ENCODE results near the gene LGALS9. TPM values are rescaled to one million over a fixed set of nuclear protein-coding genes. Genes with fewer than 3 reads are reported as not detected.
"Not testable (repeated sequence)": the region's sequence is repeated elsewhere in the genome, so short reads cannot be mapped to it uniquely, and the experiment has no call there.

LGALS9 gene
- polyA plus RNA-seq, 1 experiment: 3.0 TPM

GRCh38 chr17:27624539-27624938, 6.4 kb upstream of the LGALS9 start:
- ChIA-PET CTCF (no interaction called here), POLR2A (no interaction called here)
- Histone ChIP-seq H3K9me3 (ENCODE audit: control insufficient read depth, insufficient read depth, low read length) (no peaks in the 10 kb centered on the region), H3K27me3 (ENCODE audit: control insufficient read depth, insufficient read depth, low read length) (no peaks in the 10 kb centered on the region), H3K27ac (ENCODE audit: low read depth, low read length) (no peak overlapping the region), H3K4me3 (ENCODE audit: low read depth, low read length) (no peak overlapping the region)
- no peak for DNase-seq (ENCODE audit: low read depth, low spot score)
- TF ChIP-seq, protein P1, sequence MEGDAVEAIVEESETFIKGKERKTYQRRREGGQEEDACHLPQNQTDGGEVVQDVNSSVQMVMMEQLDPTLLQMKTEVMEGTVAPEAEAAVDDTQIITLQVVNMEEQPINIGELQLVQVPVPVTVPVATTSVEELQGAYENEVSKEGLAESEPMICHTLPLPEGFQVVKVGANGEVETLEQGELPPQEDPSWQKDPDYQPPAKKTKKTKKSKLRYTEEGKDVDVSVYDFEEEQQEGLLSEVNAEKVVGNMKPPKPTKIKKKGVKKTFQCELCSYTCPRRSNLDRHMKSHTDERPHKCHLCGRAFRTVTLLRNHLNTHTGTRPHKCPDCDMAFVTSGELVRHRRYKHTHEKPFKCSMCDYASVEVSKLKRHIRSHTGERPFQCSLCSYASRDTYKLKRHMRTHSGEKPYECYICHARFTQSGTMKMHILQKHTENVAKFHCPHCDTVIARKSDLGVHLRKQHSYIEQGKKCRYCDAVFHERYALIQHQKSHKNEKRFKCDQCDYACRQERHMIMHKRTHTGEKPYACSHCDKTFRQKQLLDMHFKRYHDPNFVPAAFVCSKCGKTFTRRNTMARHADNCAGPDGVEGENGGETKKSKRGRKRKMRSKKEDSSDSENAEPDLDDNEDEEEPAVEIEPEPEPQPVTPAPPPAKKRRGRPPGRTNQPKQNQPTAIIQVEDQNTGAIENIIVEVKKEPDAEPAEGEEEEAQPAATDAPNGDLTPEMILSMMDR (IDR thresholded peaks at IDR 0.05; ENCODE audit: low read depth, low read length): no peak

- CTCF ChIA-PET: no interaction called here
- H3K27me3 ChIP-seq (ENCODE audit: control insufficient read depth, insufficient read depth, low read length): no peaks in the 10 kb centered on the region
- no peak overlapping the region for H3K27ac ChIP-seq (ENCODE audit: low read depth, low read length)
- POLR2A ChIA-PET: no interaction called here
- H3K4me3 ChIP-seq (ENCODE audit: low read depth, low read length): no peak overlapping the region
- H3K9me3 ChIP-seq (ENCODE audit: control insufficient read depth, insufficient read depth, low read length): no peaks in the 10 kb centered on the region
- DNase-seq (ENCODE audit: low read depth, low spot score): no peak
- TF ChIP-seq, protein P1 (IDR thresholded peaks at IDR 0.05; ENCODE audit: low read depth, low read length): no peak
Measured at GRCh38 chr17:27625856-27626255, 5.1 kb upstream of the LGALS9 start.

DNA sequence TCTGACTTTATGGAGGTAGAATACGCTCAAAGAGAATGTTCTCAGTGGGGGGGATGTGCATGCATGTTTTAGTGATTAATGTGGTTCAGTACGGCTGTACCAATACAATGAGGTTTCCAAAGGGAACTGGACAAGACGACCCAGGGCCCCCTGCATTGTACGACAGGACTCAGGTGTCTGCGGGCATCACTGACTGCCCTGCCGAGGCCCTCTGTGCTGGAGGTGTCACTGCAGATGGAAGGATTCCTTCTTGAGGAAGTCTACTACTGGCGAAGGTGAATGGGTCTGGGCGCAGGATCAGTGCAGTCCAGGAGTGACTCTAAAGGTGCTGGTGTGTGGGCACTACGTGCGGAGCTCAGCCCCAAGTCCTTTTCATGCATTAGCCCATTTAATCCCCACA, 3.5 kb upstream of the LGALS9 start:
- H3K9me3 ChIP-seq (ENCODE audit: control insufficient read depth, insufficient read depth, low read length): no peaks in the 10 kb centered on the region
- H3K4me3 ChIP-seq (ENCODE audit: low read depth, low read length): no peak overlapping the region
- no peak overlapping the region for H3K27ac ChIP-seq (ENCODE audit: low read depth, low read length)
- no peaks in the 10 kb centered on the region for H3K27me3 ChIP-seq (ENCODE audit: control insufficient read depth, insufficient read depth, low read length)
- ChIA-PET CTCF (interaction anchor here (0.7 kb wide), 1 partner anchor 206 kb away, joined by 3 read pairs; no protein-coding TSS in a partner anchor), POLR2A (no interaction called here)
- no peak for DNase-seq (ENCODE audit: low read depth, low spot score)
- TF ChIP-seq, protein P1 (IDR thresholded peaks at IDR 0.05; ENCODE audit: low read depth, low read length): no peak

GRCh38 chr17:27628376-27628775, 2.6 kb upstream of the LGALS9 start:
- Histone ChIP-seq H3K9me3 (ENCODE audit: control insufficient read depth, insufficient read depth, low read length) (no peaks in the 10 kb centered on the region), H3K27ac (ENCODE audit: low read depth, low read length) (no peak overlapping the region), H3K27me3 (ENCODE audit: control insufficient read depth, insufficient read depth, low read length) (no peaks in the 10 kb centered on the region), H3K4me3 (ENCODE audit: low read depth, low read length) (no peak overlapping the region)
- no peak for DNase-seq (ENCODE audit: low read depth, low spot score)
- TF ChIP-seq, protein P1 (IDR thresholded peaks at IDR 0.05; ENCODE audit: low read depth, low read length): no peak
- POLR2A ChIA-PET: no interaction called here
- CTCF ChIA-PET: interaction anchor here (0.7 kb wide), 1 partner anchor 207 kb away, joined by 3 read pairs; no protein-coding TSS in a partner anchor

GRCh38 chr17:27629260-27629659, 1.7 kb upstream of the LGALS9 start:
- H3K4me3 ChIP-seq (ENCODE audit: low read depth, low read length); H3K9me3 ChIP-seq (ENCODE audit: control insufficient read depth, insufficient read depth, low read length); H3K27me3 ChIP-seq (ENCODE audit: control insufficient read depth, insufficient read depth, low read length); DNase-seq (ENCODE audit: low read depth, low spot score); H3K27ac ChIP-seq (ENCODE audit: low read depth, low read length); POLR2A ChIA-PET: not testable (repeated sequence)
- CTCF ChIA-PET: interaction anchor here (1.2 kb wide), 1 partner anchor 22 kb away, joined by 3 read pairs; no protein-coding TSS in a partner anchor

GRCh38 chr17:27631411-27631760, 398 bp downstream of the LGALS9 start:
- no peaks in the 10 kb centered on the region for H3K9me3 ChIP-seq (ENCODE audit: control insufficient read depth, insufficient read depth, low read length)
- H3K4me3 ChIP-seq (ENCODE audit: low read depth, low read length): no peak overlapping the region; the same call in 1 of the 2 replicates
- DNase-seq (ENCODE audit: low read depth, low spot score): no peak
- ChIA-PET CTCF (interaction anchor here (2.8 kb wide), 1 partner anchor 22 kb away, joined by 9 read pairs; no protein-coding TSS in a partner anchor), POLR2A (interaction anchor here (0.6 kb wide), 1 partner anchor 647 kb away, joined by 5 read pairs; no protein-coding TSS in a partner anchor)
- no peak overlapping the region for H3K27ac ChIP-seq (ENCODE audit: low read depth, low read length)
- TF ChIP-seq, protein P1 (IDR thresholded peaks at IDR 0.05; ENCODE audit: low read depth, low read length): no peak
- H3K27me3 ChIP-seq (ENCODE audit: control insufficient read depth, insufficient read depth, low read length): no peaks in the 10 kb centered on the region
